Motor neuron (in vitro differentiated cells): ENCODE measurements around the gene TAS2R14. TPM values are rescaled to one million over a fixed set of nuclear protein-coding genes. Genes with fewer than 3 reads are reported as not detected.

Experiments used
- ATAC-seq, 8 experiments: fragments of 200-7000 bp; cut with Tn5 transposase; replicated peaks in 6 of 8; 2 replicates each; pipeline ENCODE4 v1.8.0; 2021; ENCODE audit warnings: mild to moderate bottlenecking in 8 of 8, moderate library complexity in 8 of 8
- H3K27ac ChIP-seq, 2 donors: fragments of 250-450 bp; sonication (Bioruptor Pico); 2 replicates each; pipeline ENCODE4 v1.9.0; 2021; ENCODE audit warnings: antibody characterized with exemption in 2 of 2, mild to moderate bottlenecking in 2 of 2, moderate library complexity in 1 of 2
- H3K4me1 ChIP-seq, 2 donors: fragments of 250-450 bp; sonication (Bioruptor Pico); replicated peaks in 1 of 2; 2 replicates each; pipeline ENCODE4 v1.6.1; 2021; ENCODE audit warnings: antibody characterized with exemption in 2 of 2, mild to moderate bottlenecking in 2 of 2, moderate library complexity in 1 of 2
- H3K4me3 ChIP-seq, 5 donors: fragments of 250-450 bp; sonication (Bioruptor Pico); 2 replicates each; pipeline ENCODE4 v1.9.0; 2021; ENCODE audit warnings: antibody characterized with exemption in 5 of 5, mild to moderate bottlenecking in 5 of 5, moderate library complexity in 4 of 5
- WGBS, 10 experiments: fragments of 450-650 bp; shearing (Covaris generic); methylation state at CpG; one replicate each; pipeline ENCODE4 v1.0.0; 2022; 5-methylcytosine and 5-hydroxymethylcytosine counted together
- in situ Hi-C, 9 experiments: fragments of 400-800 bp; cut with MboI; loops; one replicate each; pipeline ENCODE4 v1.15.0; 2021; ENCODE audit warnings: low sequenced_read_pairs in 9 of 9, low pct_unique_long_range_greater_than_20kb in 2 of 9; ENCODE audit not compliant: unreplicated experiment in 9 of 9
- total RNA-seq, 8 experiments: library from RNA; unstranded; fragments of 300-600 nt; gene quantifications; 2 replicates each; pipeline versions ENCODE4 v1.2.3 to v1.2.4, GENCODE V29; 2022

Gene TAS2R14
- total RNA-seq, 8 experiments from 2014 or later, result 2.6 to 12.9 (median 4.0) TPM

GRCh38 chr12:10943167-10943566, 4.1 kb upstream of the TAS2R14 start:
- Histone ChIP-seq H3K27ac (no peak overlapping the region), H3K4me1 (no peaks in the 10 kb centered on the region), H3K4me3 (no peak overlapping the region)
- 60 to 100% (median 96%) methylated on average over 1 to 2 of the region's 2 CpGs; no CpG with 5 or more reads in 1 of the 10 experiments for WGBS, 10 experiments
- in situ Hi-C loops, result no loop called here
- ATAC-seq, result no peak

- ATAC-seq, result peak in 1 of 8 experiments; percentile 19
- 53 to 100% (median 82%) methylated on average over 1 to 2 of the region's 4 CpGs; no CpG with 5 or more reads in 4 of the 10 experiments for WGBS, 10 experiments
- in situ Hi-C loops, result no loop called here
- Histone ChIP-seq H3K27ac (no peak overlapping the region), H3K4me1 (no peaks in the 10 kb centered on the region), H3K4me3 (no peak overlapping the region)
Measured at GRCh38 chr12:10941916-10942607, 3.0 kb upstream of the TAS2R14 start.

- in situ Hi-C loops, result no loop called here
- H3K4me3 ChIP-seq, result no peak overlapping the region
- H3K4me1 ChIP-seq, result no peaks in the 10 kb centered on the region
- H3K27ac ChIP-seq, result no peak overlapping the region
- no peak for ATAC-seq
Measured at GRCh38 chr12:10941369-10941768, 2.3 kb upstream of the TAS2R14 start.

- Histone ChIP-seq H3K4me1 (no peaks in the 10 kb centered on the region), H3K4me3 (no peak overlapping the region), H3K27ac (no peak overlapping the region)
- in situ Hi-C loops, result no loop called here
- 20 to 100% (median 86%) methylated on average over 1 to 2 of the region's 2 CpGs; no CpG with 5 or more reads in 1 of the 10 experiments for WGBS, 10 experiments
- ATAC-seq, result peak in 4 of 8 experiments; percentile 35 to 86 (median 44)
Measured at GRCh38 chr12:10940389-10940788, 1.3 kb upstream of the TAS2R14 start.

GRCh38 chr12:10936506-10936905, 2.6 kb downstream of the TAS2R14 start:
- Histone ChIP-seq H3K27ac (no peak overlapping the region), H3K4me1 (no peaks in the 10 kb centered on the region), H3K4me3 (no peak overlapping the region)
- ATAC-seq, result no peak
- in situ Hi-C loops, result no loop called here
- WGBS, 10 experiments, result 88 to 100% (median 100%) methylated on average over 1 of the region's 1 CpG; no CpG with 5 or more reads in 2 of the 10 experiments

- Histone ChIP-seq H3K27ac (no peak within 1 kb of the TSS), H3K4me3 (no peak within 1 kb of the TSS), H3K4me1 (no peaks in the 10 kb centered on the region)
- in situ Hi-C loops, result no loop called here
- WGBS, 10 experiments, result 83 to 100% (median 100%) methylated on average over 1 to 4 of the region's 5 CpGs; no CpG with 5 or more reads in 1 of the 10 experiments
- no peak for ATAC-seq
Measured at GRCh38 chr12:10928746-10929286, 10.2 kb downstream of the TAS2R14 start, which contains the start of gene PRH2. Gene PRH2 (plus strand): TSS chr12:10929236. CDS start chr12:10929274, 38 bp downstream.

GRCh38 chr12:10926269-10926668, 12.8 kb downstream of the TAS2R14 start:
- ATAC-seq, result no peak
- H3K4me3 ChIP-seq, result no peak overlapping the region
- no peaks in the 10 kb centered on the region for H3K4me1 ChIP-seq
- 84 to 100% (median 95%) methylated on average over 1 to 5 of the region's 5 CpGs for WGBS, 10 experiments
- in situ Hi-C loops, result no loop called here
- H3K27ac ChIP-seq, result no peak overlapping the region

GRCh38 chr12:10919809-10920208, 19.3 kb downstream of the TAS2R14 start:
- H3K27ac ChIP-seq, result no peak overlapping the region
- WGBS, 10 experiments, result 47 to 100% (median 92%) methylated on average over 1 of the region's 1 CpG; no CpG with 5 or more reads in 2 of the 10 experiments
- no peak overlapping the region for H3K4me3 ChIP-seq
- H3K4me1 ChIP-seq, result no peaks in the 10 kb centered on the region
- no peak for ATAC-seq
- in situ Hi-C loops, result no loop called here

GRCh38 chr12:10910380-10910779, 28.7 kb downstream of the TAS2R14 start:
- no peak for ATAC-seq
- Histone ChIP-seq H3K27ac (no peak overlapping the region), H3K4me1 (no peaks in the 10 kb centered on the region), H3K4me3 (no peak overlapping the region)
- in situ Hi-C loops, result no loop called here
- WGBS, 10 experiments, result 79 to 100% (median 87%) methylated on average over 1 to 8 of the region's 8 CpGs

- 75 to 100% (median 100%) methylated on average over 1 of the region's 1 CpG; no CpG with 5 or more reads in 1 of the 10 experiments for WGBS, 10 experiments
- Histone ChIP-seq H3K4me3 (no peak within 1 kb of the TSS), H3K4me1 (no peaks in the 10 kb centered on the region), H3K27ac (no peak within 1 kb of the TSS)
- in situ Hi-C loops, result no loop called here
- no peak for ATAC-seq
Measured at GRCh38 chr12:10909462-10909861, 29.6 kb downstream of the TAS2R14 start, which contains the start of gene TAS2R13. Gene TAS2R13 (minus strand): TSS chr12:10909562. CDS start chr12:10909298, 264 bp downstream.

GRCh38 chr12:10904686-10905085, 34.4 kb downstream of the TAS2R14 start:
- Histone ChIP-seq H3K4me1 (no peaks in the 10 kb centered on the region), H3K27ac (no peak overlapping the region), H3K4me3 (no peak overlapping the region)
- 51 to 100% (median 90%) methylated on average over 2 to 4 of the region's 4 CpGs; no CpG with 5 or more reads in 2 of the 10 experiments for WGBS, 10 experiments
- ATAC-seq, result no peak
- in situ Hi-C loops, result no loop called here

- WGBS, 10 experiments, result 100% methylated on average over 1 of the region's 1 CpG; no CpG with 5 or more reads in 5 of the 10 experiments
- H3K27ac ChIP-seq, result no peak overlapping the region
- in situ Hi-C loops, result no loop called here
- H3K4me1 ChIP-seq, result no peaks in the 10 kb centered on the region
- peak in 3 of 8 experiments; percentile 32 to 93 (median 65) for ATAC-seq
- H3K4me3 ChIP-seq, result no peak overlapping the region
Measured at GRCh38 chr12:10901427-10901826, 37.6 kb downstream of the TAS2R14 start.

- H3K4me1 ChIP-seq, result no peaks in the 10 kb centered on the region
- H3K27ac ChIP-seq, result no peak overlapping the region
- in situ Hi-C loops, result no loop called here
- no peak overlapping the region for H3K4me3 ChIP-seq
- ATAC-seq, result no peak
- 86 to 100% (median 100%) methylated on average over 1 of the region's 1 CpG; no CpG with 5 or more reads in 5 of the 10 experiments for WGBS, 10 experiments
Measured at GRCh38 chr12:10900972-10901371, 38.1 kb downstream of the TAS2R14 start.
